Osteocyte (in vitro differentiated cells): ENCODE results near the gene TRNAU1AP. TPM values are rescaled to one million over a fixed set of nuclear protein-coding genes. Genes with fewer than 3 reads are reported as not detected.

Source experiments
- DNase-seq: peaks from one replicate; pipeline ENCODE4 v3.0.0; 2021; ENCODE audit warnings: mixed read lengths; ENCODE audit not compliant: unreplicated experiment; ENCODE audit errors: extremely low spot score
- H3K27ac Mint-ChIP-seq: one replicate; pipeline ENCODE4 v1.8.0; 2021; ENCODE audit warnings: mild to moderate bottlenecking, mixed read lengths; ENCODE audit not compliant: unreplicated experiment
- H3K27me3 Mint-ChIP-seq: one replicate; pipeline ENCODE4 v1.8.0; 2021; ENCODE audit warnings: mixed read lengths; ENCODE audit not compliant: unreplicated experiment
- H3K36me3 Mint-ChIP-seq: one replicate; pipeline ENCODE4 v1.8.0; 2021; ENCODE audit warnings: mixed read lengths; ENCODE audit not compliant: unreplicated experiment
- H3K4me1 Mint-ChIP-seq: one replicate; pipeline ENCODE4 v1.8.0; 2021; ENCODE audit warnings: mixed read lengths; ENCODE audit not compliant: unreplicated experiment
- H3K4me3 Mint-ChIP-seq: one replicate; pipeline ENCODE4 v1.8.0; 2021; ENCODE audit warnings: mild to moderate bottlenecking, moderate library complexity, mixed read lengths; ENCODE audit not compliant: unreplicated experiment
- H3K9me3 Mint-ChIP-seq: one replicate; pipeline ENCODE4 v1.8.0; 2021; ENCODE audit warnings: mixed read lengths; ENCODE audit not compliant: unreplicated experiment
- total RNA-seq: library from RNA; stranded (reverse); gene quantifications from 2 replicates; pipeline ENCODE4 v1.2.1, GENCODE V29; 2021
- TF ChIP-seq, protein P1 (sequence below): fragments of 200-600 bp; sonication (generic); IDR thresholded peaks from 2 replicates; pipeline ENCODE4 v1.5.0; 2021; ENCODE audit warnings: antibody characterized with exemption, mild to moderate bottlenecking, moderate library complexity

TRNAU1AP gene
- total RNA-seq, 1 donor from 2014 or later: 23.3 TPM

DNA sequence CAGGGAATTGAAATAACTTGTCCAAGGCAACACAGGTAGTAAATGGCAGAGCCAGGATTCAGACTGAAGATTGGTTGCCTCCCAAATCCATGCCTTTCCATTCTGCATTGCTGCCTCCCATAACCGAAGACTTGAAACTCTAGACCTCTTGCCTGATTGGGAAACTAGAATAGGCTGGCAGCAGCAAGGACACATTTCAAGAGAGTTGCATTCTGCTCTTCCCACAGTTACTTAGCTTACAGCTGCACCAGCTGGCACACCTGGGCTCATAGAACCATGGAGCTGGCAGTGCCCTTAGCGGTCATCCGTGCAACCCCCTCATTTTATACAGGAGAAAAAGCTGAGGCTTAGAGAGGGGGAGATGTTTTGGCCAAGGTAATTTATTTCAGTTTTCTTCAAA, 8.0 kb downstream of the TRNAU1AP start:
- Mint-ChIP-seq H3K9me3 (no peaks in the 10 kb centered on the region), H3K27ac (no peak overlapping the region), H3K4me1 (no peaks in the 10 kb centered on the region), H3K4me3 (no peak overlapping the region), H3K27me3 (no peaks in the 10 kb centered on the region), H3K36me3 (peaks cover 37% of the 10 kb centered on the region)
- DNase-seq: no peak
- TF ChIP-seq, protein P1, sequence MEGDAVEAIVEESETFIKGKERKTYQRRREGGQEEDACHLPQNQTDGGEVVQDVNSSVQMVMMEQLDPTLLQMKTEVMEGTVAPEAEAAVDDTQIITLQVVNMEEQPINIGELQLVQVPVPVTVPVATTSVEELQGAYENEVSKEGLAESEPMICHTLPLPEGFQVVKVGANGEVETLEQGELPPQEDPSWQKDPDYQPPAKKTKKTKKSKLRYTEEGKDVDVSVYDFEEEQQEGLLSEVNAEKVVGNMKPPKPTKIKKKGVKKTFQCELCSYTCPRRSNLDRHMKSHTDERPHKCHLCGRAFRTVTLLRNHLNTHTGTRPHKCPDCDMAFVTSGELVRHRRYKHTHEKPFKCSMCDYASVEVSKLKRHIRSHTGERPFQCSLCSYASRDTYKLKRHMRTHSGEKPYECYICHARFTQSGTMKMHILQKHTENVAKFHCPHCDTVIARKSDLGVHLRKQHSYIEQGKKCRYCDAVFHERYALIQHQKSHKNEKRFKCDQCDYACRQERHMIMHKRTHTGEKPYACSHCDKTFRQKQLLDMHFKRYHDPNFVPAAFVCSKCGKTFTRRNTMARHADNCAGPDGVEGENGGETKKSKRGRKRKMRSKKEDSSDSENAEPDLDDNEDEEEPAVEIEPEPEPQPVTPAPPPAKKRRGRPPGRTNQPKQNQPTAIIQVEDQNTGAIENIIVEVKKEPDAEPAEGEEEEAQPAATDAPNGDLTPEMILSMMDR: no peak

DNA sequence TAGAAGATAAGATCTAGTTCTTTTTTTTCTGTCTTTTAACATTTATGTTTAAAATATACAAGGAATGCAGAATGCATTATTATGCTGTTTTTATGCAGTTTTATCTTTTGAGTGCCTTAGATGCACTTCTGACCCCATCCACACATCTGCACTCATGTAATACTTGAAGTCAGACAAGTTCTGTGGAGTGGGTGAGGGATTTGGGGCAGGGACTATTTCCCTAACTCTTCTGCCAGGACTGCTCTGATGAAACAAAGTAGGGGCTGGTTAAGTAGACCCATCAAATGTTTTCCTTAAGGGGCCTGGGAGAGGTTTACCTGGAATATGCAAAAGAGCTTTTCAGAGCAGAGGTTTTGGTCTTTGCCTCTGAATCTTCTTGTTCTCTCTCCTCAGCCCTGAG, 11.4 kb downstream of the TRNAU1AP start:
- Mint-ChIP-seq H3K27ac (no peak overlapping the region), H3K27me3 (no peaks in the 10 kb centered on the region), H3K9me3 (no peaks in the 10 kb centered on the region), H3K4me3 (no peak overlapping the region), H3K4me1 (no peaks in the 10 kb centered on the region), H3K36me3 (peaks cover 44% of the 10 kb centered on the region)
- TF ChIP-seq, protein P1: no peak
- DNase-seq: no peak

DNA sequence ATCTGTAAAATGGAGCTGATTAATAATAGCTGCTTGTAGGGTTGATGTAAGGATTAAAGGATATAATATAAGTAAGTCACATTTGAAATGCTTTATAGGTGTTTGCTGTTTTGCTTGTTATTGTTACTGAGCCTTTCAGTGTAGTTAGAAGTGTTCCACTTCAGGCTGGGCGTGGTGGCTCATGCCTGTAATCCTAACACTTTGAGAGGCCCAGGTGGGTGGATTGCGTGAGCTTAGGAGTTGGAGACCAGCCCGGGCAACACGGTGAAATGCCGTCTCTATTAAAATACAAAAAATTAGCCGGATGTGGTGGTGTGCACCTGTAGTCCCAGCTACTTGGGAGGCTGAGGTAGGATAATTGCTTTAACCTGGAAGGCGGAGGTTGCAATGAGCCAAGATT, 12.2 kb downstream of the TRNAU1AP start:
- H3K4me3 Mint-ChIP-seq: no peak overlapping the region
- peaks cover 40% of the 10 kb centered on the region for H3K36me3 Mint-ChIP-seq
- no peaks in the 10 kb centered on the region for H3K9me3 Mint-ChIP-seq
- H3K27me3 Mint-ChIP-seq: no peaks in the 10 kb centered on the region
- H3K4me1 Mint-ChIP-seq: no peaks in the 10 kb centered on the region
- H3K27ac Mint-ChIP-seq: no peak overlapping the region
- TF ChIP-seq, protein P1: no peak
- no peak for DNase-seq

DNA sequence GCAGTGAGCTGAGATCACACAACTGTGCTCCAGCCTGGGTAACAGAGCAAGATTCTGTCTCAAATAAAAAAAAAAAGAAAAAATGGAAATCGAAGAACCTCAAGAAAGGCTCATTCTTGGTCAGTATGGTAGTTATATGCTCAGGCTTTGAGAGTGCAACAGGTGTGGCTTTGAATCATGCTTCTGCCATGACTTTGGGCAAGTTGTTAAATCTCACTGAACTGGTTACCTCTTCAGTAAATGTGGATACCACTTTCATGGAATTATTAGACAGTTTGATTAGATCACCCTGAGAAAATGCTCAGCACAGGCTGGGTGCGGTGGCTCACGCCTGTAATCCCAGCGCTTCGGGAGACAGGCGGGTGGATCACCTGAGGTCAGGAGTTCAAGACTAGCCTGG, 12.8 kb downstream of the TRNAU1AP start:
- peaks cover 38% of the 10 kb centered on the region for H3K36me3 Mint-ChIP-seq
- no peaks in the 10 kb centered on the region for H3K27me3 Mint-ChIP-seq
- H3K27ac Mint-ChIP-seq: no peak overlapping the region
- no peak overlapping the region for H3K4me3 Mint-ChIP-seq
- H3K4me1 Mint-ChIP-seq: no peaks in the 10 kb centered on the region
- no peak for DNase-seq
- H3K9me3 Mint-ChIP-seq: no peaks in the 10 kb centered on the region
- TF ChIP-seq, protein P1: no peak

DNA sequence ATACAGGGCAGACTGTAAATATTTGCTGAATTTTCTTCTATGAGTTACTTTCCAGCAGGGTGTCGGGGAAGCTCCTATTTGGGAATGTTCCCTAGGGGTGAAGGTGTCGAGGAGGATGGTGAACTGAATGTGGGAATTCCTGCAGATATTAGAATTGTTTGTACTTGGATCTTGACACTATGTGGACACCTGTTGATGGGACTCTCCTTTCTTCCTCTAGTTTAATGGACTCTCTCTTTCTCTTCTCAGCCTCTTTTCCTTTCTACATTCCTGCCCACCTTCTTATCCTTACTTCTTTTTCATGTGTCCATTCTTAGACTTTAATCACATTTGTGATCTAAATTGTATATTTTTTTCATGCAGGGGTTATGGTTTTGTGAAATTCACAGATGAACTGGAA, 14.0 kb downstream of the TRNAU1AP start:
- DNase-seq: no peak
- Mint-ChIP-seq H3K27me3 (no peaks in the 10 kb centered on the region), H3K4me3 (no peak overlapping the region), H3K9me3 (no peaks in the 10 kb centered on the region), H3K27ac (no peak overlapping the region), H3K36me3 (peaks cover 35% of the 10 kb centered on the region), H3K4me1 (no peaks in the 10 kb centered on the region)
- TF ChIP-seq, protein P1: no peak
